ENCODE results near the gene MARK2.

- no peak for TF ChIP-seq CTCF (IDR thresholded peaks at IDR 0.05)
- no peak for TF ChIP-seq POLR2A (IDR thresholded peaks at IDR 0.05)
- no peak for TF ChIP-seq POLR2AphosphoS5 (IDR thresholded peaks at IDR 0.05)
These were observed 822 bp downstream of the MARK2 start for GRCh38 chr11:63839508-63840355.
